HEK293T (cell line): ENCODE data around the gene CHRNG.

Source experiments
- FOXK2 ChIP-seq: fragments of 450-650 bp; IDR thresholded peaks from 2 replicates; pipeline ENCODE4 v1.6.1; 2016; ENCODE audit warnings: mild to moderate bottlenecking
- LEF1 ChIP-seq: fragments of 450-650 bp; IDR thresholded peaks from 2 replicates; pipeline ENCODE4 v1.6.1; 2017; ENCODE audit warnings: mild to moderate bottlenecking, borderline replicate concordance
- TF ChIP-seq, protein P1 (sequence below): fragments of 450-650 bp; IDR thresholded peaks from 2 replicates; pipeline ENCODE4 v1.6.1; 2016

DNA sequence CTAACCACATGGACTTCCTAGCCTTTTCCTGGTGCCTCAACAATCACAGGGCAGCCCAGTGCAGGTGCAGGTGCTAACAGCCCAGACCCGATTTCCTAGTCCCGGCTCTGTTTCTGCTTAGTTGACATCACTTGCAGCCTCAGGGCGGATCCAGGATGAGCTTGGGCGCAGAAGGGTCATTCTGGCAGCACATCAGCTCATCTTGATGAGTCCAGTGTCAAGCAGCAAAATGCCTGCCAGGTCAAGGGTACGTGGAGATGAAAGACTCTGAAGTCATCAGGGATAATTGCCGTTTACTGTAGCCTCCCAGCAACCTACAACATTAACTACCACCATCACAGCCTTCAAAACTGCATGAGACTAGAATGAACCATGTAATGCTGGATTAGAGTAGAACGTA lies 54.5 kb downstream of the CHRNG start:
- no peak for TF ChIP-seq LEF1
- no peak for TF ChIP-seq FOXK2
- TF ChIP-seq, protein P1, sequence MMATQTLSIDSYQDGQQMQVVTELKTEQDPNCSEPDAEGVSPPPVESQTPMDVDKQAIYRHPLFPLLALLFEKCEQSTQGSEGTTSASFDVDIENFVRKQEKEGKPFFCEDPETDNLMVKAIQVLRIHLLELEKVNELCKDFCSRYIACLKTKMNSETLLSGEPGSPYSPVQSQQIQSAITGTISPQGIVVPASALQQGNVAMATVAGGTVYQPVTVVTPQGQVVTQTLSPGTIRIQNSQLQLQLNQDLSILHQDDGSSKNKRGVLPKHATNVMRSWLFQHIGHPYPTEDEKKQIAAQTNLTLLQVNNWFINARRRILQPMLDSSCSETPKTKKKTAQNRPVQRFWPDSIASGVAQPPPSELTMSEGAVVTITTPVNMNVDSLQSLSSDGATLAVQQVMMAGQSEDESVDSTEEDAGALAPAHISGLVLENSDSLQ = no peak
